GM19099 (cell line): ENCODE data around the gene ASS1.

ENCODE experiments used
- POLR2A ChIP-seq: IDR thresholded peaks from 3 replicates; pipeline ENCODE4 v1.6.1; 2011; ENCODE audit warnings: low read depth; ENCODE audit not compliant: insufficient read length; ENCODE audit errors: extremely low read depth

Gene ASS1

DNA sequence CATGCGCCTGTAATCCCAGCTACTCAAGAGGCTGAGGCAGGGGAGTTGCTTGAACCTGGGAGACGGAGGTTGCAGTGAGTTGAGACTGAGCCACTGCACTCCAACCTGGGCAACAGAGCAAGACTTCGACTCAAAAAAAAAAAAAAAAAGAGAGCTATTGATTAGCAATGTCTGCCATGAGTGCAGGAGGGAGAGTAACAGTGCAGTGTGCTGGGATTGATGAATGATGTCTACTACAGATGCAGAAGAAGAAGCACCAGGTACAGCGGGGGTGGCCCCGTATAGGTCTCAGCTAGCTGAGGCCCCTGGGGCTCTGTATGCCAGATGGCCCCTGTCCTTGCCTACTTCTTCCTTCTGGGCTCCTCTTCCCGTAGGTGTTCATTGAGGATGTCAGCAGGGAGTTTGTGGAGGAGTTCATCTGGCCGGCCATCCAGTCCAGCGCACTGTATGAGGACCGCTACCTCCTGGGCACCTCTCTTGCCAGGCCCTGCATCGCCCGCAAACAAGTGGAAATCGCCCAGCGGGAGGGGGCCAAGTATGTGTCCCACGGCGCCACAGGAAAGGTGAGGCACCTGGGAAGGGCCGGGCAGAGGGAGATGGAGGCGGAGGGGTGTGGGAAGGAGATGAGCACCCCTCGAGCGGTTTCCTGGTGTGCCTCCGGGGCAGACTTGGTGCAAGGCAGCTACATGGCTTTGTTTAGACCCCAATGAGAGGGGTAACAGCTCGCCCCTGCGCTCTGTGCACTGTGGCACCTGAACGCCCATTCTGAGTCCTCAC lies 13.5 kb downstream of the ASS1 start:
- TF ChIP-seq POLR2A: no peak

DNA sequence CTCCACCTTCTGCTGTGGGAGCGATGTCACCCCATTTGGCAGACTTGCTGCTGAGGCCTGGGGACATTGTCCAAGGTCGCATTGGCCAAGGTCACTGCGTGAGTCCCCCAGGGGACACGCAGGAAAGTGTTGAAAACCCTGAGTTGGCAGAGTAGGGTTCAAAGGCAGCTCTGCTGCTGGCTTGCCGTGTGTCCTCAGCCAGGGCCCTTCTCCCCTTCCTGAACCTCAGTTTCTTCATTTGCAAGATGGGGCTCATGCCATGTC lies 14.0 kb downstream of the ASS1 start:
- TF ChIP-seq POLR2A: no peak

DNA sequence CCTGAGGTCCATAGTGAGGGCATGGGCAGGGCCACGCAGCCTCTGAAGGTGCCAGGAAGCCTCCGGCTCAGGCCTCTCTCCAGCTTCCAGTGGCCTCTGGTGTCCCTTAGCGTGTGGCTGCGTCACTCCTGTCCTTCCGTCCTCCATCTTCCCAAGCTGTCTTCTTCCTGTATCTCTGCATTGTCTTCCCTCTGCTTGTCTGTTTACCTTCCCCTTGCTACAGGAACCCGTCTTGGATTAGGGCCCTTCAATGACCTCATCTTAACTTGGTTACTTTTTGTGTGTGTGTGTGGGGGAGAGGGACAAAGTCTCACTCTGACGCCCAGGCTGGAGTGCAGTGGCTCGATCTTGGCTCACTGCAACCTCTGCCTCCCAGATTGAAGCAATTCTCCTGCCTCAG lies 14.4 kb downstream of the ASS1 start:
- no peak for TF ChIP-seq POLR2A

DNA sequence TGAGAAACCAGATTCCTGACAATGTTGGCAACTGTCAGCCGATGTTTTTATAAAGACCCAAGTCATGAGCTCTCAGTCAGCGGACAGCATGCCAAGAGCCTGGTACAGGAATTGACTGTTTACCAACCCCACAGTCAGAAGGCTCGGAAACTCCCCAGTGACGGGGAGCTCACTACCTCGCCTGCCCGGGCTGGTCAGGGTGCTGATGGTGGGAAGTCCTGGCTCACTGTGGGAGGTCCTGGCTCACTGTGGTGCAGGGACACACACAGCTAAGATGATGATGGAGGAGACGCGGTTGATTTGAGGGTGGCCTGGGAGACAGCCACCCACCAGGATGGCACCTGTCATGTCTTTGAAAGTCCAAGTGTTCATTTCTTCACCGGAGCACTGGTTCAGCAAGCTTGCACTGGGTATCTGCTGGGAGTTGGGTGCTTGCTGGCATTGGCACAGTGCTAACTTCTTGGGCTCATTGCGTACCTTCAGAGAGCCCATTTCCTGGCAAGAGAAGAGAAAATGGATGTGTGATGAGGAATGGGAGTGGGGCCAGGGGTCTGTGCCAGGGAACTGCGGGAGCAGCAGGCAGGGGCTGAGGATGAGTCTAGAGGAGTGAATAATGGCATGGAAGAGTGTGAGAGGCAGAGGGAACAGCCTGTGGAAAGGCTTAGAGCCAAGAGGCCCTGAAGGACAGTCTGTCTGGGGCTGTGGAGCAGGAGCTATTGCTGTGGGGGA lies 15.3 kb downstream of the ASS1 start:
- no peak for TF ChIP-seq POLR2A

DNA sequence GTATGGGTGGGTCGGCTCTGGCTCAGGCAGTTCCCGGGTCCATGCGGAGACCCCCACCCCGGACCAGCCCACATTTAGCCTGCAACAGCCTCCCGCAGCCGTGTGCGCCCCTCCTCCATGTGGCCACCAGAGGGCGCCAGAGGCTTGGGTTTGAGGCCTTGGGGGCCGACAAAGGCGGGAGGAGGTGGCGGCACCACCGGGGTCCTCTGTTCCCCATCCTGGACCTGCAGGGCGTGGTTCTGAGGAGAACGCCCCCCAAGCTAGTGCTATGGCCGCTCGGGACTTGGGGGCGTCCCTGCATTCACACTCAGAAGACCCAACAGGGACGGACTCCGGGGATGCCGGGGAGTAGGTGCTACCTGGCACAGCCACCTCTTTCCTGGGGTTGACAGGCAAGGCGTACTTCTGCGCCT lies 16.5 kb downstream of the ASS1 start:
- TF ChIP-seq POLR2A: no peak

DNA sequence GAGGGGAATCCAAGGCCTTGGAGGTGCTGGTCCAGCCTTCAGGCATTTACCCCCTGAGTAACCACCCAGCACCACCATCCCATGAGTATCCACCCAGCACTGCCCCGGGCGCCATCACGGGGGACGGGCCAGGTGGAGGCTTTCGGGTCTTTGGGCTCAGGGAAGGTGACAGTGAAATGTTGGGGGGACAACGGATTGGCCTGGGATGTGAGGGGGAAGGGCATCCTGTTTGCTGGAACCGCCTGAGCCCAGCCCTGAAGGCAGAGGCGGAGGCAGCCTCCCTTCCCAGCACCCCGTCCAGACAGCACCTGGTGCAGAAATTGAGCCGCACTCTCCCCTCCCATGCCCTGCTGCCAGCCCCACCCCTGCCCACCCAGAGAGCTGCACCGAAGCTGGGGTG lies 17.0 kb downstream of the ASS1 start:
- no peak for TF ChIP-seq POLR2A

DNA sequence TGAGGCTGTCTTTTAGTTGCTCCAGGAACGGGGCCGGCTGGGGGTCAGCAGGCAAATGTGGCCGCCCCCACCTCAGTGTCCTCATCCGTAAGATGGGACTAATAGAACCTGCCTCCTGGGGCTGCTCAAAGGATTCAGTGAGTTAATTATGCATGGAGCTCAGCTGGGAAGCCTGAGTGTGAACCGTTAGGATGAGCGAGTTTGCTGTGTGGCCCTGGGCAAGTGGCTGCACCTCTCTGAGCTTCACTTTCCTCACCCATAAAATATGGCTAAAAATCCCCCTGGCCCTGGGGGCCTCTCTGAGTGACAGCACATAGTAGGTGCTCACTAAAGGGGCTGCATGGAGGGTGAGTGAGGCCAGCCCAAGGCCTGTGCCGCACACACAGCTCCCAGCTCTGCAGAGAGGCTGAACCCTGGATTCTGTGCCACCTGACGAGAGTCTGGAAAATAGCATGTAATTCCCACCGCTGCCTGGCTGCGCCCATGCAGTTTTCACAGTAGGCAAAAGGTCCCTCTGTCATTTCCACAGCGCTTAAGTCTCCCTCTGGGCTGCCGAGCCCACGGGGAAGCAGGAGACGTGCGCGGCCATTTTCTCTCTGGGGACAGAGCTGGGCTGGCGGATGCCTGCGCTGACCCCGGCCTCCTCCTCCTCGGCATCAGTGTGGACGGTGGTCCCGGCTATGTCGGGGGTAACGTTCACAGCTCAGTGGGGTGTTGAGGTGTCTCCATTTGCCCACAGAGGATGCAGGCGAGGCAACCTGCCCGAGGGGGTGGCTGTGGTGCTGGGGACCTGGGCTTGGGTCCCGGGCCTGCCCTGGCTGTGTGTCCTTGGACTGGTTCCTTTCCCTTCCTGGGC lies 18.2 kb downstream of the ASS1 start:
- TF ChIP-seq POLR2A: no peak

DNA sequence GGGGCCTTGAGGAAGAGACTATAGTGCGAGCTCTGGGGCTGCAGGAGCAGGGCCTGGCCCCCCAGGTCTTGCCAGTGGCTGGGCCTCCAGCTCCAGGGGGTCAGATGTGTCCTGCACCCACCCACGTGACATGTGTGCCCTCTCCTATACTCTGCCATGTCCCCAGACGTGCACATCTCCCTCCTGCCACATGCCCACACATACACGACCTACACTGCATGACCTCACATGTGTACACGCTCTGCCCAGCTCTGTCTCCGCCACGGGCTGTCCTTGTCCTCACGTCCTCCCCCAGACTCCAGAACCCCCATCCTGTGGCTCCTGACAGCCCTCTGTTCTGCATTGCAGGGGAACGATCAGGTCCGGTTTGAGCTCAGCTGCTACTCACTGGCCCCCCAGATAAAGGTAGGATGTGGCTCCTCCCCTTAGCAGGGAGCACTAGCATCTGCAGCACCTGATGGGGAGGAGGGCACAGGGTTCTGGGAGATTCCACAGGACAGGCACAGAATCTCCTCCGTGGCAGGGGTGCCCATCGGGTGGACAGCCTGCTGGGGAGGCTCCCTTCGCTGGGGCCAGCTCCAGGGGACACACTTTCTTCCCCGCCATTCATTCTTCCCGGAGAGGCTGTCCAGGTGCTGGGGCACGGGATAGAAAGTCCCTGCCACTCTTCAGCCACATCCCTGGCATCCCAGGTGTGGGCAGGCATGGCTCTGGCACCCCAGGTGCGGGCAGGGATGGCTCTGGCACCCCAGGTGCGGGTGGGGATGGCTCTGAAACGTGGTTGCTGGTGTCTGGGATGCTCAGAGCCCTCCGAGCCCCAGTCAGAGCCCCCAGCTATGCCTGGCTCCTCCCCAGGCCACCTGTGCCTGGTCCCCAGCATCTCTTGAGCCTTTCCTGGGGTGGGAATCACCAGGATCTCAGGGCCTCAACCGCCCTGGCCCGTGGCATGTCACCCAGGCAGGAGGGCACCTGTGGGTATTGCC lies 19.3 kb downstream of the ASS1 start:
- no peak for TF ChIP-seq POLR2A

DNA sequence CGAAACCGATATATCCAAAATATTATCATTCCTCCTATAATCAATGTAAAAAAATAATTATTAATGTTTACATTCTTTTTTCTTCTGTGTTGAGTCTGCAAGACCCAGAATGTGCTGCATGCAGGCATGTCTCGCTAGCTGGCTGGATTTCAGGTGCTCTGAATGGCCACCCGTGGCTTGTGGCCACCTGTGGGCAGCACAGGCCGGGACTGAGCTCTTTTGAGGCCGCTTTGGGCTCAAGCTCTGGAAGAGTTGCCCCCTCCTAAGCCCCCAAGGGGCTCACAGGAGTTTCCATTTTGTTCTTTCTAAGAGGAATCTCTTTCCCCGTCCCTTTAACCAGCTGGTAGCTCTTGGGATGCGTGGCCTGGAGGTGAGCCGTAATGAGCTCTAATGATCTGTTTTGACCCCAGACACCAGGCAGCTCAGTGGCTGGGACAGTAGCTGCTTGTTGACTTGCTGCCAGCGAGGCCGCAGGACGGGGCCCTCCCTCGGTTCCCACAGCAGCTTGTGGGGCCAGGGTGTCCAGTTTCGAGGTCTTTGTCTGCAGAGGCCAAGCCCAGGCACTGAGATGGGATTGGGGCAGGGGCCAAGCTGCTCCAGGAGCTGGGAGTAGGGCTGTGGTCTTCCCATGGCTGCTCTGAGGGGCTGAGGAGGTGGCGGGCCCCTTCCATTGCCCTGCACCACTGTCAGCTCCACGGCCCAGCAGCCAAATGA lies 20.8 kb downstream of the ASS1 start:
- TF ChIP-seq POLR2A: no peak

DNA sequence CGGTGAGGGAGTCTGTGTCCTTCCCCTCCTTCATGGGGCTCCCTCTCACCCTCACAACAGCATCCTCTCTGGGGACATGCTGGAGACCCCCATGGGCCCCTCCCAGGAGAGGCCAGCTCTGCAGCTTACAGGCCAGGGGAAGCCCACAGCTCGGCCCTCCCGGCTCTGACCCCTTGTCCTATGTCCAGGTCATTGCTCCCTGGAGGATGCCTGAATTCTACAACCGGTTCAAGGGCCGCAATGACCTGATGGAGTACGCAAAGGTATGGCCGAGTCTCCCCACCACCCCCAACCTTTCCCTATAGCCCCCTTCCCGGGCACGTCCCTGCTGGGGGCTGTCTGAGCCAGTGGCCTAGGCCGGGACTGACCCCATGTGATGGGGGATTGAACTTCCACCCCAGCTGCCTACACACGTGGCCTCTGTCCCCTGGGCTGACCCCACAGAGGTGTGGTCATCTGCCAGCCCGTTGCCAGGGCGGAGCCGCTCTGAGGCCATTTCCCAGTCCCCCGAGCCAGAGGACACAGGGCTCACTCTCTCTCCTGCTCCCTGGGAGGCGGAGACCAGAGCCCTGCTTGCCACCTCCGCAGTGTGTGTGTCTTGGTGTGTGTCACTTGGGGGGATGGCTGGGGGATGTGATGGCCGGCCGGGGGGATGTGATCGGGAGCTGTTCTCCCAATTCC lies 21.9 kb downstream of the ASS1 start:
- no peak for TF ChIP-seq POLR2A

DNA sequence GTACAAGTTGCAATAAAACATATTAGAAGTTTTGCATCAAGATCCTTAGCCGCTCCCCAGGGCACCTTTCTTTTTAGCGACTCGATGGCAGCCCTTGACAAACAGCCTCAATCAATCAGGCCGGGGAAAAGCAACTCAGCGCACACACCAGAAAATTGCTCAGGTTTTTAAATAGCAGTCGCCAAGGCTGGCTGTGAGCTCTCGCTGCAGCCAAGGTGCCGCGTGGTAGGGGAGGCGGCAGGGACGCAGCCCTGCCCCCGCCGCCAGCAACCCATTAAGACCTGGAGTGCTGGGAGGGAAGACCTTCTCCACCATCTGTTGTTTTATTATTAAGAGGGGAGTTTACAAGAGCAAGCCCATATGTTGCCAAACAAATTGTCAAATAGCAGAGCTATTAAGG lies 22.6 kb downstream of the ASS1 start:
- no peak for TF ChIP-seq POLR2A

DNA sequence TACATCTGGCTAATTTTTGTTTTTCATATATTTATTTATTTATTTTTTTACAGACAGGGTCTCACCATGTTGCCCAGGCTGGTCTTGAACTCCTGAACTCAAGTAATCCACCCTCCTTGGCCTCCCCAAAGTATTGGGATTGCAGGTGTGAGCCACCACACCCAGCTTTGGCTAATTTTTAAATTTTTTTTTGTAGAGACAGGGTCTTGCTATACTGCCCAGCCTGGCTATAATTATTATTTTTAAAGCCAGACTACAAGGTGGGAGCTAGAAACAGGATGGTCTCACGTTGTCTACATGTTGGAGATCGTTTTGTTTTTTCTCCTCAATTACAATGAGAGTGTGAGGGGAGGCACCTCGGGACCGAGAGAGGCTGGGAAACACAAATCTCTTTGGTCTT lies 23.8 kb downstream of the ASS1 start:
- no peak for TF ChIP-seq POLR2A

DNA sequence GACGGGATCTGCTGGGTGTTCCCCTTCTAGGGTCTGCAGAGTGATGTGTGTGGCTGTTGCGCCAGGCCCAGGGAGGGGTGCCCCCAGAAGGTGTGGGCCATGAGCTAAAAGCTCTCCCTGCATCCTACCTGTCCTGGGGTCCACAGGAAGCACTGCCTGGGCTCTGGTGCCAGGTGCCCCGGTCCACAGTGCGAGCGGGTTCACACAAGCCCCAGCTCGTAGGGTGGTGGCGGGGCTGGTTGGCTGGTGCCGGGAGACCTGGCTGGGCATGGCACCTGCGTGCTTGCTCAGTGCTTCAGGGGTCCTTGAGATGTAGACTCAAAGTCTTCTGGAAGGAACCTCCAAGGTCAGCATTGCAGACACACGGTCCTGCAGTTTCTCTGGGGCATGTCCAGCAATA lies 25.5 kb downstream of the ASS1 start:
- no peak for TF ChIP-seq POLR2A
